OCI-LY7 (cell line): Measurements from ENCODE around the gene NTHL1.

ENCODE experiments used
- EZH2phosphoT487 ChIP-seq: fragments of 200-600 bp; sonication (generic); IDR thresholded peaks from 2 replicates; pipeline ENCODE4 v1.6.1; 2018; ENCODE audit warnings: low read depth, borderline replicate concordance, mild to moderate bottlenecking, mixed run types, antibody characterized with exemption, low read length, moderate library complexity, mixed read lengths
- TF ChIP-seq, protein P1 (sequence below): fragments of 200-600 bp; sonication (generic); conservative IDR thresholded peaks from 2 replicates; pipeline ENCODE4 v1.5.1; 2014; ENCODE audit warnings: mild to moderate bottlenecking, antibody characterized with exemption, low read length, moderate library complexity, mixed read lengths

DNA sequence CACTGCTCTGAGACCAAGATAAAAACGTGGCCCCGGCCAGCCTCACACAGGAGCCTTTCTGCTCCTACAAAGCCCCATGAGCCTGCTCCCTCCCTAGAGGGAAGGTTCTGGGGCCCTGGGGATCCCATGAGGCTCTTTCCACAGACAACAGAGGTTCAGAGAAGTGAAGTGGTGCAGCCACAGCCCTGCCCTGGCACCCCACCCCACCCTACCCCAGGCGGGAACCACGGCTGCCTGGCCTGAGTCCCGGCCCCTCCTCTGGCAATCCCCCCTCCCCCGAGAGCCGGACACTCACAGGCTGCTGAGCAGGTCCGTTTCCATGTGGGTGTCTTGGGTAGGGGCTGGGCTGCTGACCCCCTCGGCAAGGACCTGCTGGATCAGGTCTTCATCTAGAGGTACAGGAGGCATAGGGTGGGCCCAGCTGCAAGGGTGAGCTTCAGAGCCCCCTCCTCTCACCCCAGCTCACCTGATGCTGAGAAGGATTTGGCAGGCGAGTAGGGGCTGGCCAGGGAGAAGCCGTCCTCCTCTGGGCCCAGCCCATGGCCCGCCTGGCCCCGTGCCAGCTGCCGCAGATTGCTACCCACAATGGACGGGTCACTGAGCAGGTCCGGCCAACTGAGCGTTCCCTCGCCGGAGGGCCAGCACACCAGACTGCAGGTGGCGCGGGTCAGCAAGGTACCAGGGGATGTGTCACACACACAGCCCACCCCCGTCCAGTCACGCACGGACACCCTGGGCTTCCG is 49.4 kb upstream of the NTHL1 start:
- TF ChIP-seq, protein P1, sequence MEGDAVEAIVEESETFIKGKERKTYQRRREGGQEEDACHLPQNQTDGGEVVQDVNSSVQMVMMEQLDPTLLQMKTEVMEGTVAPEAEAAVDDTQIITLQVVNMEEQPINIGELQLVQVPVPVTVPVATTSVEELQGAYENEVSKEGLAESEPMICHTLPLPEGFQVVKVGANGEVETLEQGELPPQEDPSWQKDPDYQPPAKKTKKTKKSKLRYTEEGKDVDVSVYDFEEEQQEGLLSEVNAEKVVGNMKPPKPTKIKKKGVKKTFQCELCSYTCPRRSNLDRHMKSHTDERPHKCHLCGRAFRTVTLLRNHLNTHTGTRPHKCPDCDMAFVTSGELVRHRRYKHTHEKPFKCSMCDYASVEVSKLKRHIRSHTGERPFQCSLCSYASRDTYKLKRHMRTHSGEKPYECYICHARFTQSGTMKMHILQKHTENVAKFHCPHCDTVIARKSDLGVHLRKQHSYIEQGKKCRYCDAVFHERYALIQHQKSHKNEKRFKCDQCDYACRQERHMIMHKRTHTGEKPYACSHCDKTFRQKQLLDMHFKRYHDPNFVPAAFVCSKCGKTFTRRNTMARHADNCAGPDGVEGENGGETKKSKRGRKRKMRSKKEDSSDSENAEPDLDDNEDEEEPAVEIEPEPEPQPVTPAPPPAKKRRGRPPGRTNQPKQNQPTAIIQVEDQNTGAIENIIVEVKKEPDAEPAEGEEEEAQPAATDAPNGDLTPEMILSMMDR: no peak
- TF ChIP-seq EZH2phosphoT487: no peak
